NCI-H748 (cell line): Measurements from ENCODE around the gene SMC6.

Experiments used
- DNase-seq: peaks from one replicate; lab custom pipeline; 2025; ENCODE audit not compliant: unreplicated experiment; lab: John Stamatoyannopoulos, UW

The SMC6 gene

GRCh38 chr2:17719562-17720371, 33.8 kb downstream of the SMC6 start:
- DNase-seq = peak; percentile 5

- no peak for DNase-seq
Observed at GRCh38 chr2:17718689-17719088, 34.9 kb downstream of the SMC6 start.

- DNase-seq = no peak
Observed at GRCh38 chr2:17717666-17718065, 35.9 kb downstream of the SMC6 start.

- DNase-seq = no peak
Observed at GRCh38 chr2:17713291-17713690, 40.3 kb downstream of the SMC6 start.

- DNase-seq = no peak
Observed at GRCh38 chr2:17710547-17711248, 42.9 kb downstream of the SMC6 start.

- DNase-seq = no peak
Observed at GRCh38 chr2:17709897-17710296, 43.7 kb downstream of the SMC6 start.

- peak; percentile 0 for DNase-seq
Observed at GRCh38 chr2:17708501-17708900, 45.1 kb downstream of the SMC6 start.

- DNase-seq = no peak
Observed at GRCh38 chr2:17706845-17707244, 46.8 kb downstream of the SMC6 start.

GRCh38 chr2:17690776-17691175, 62.8 kb downstream of the SMC6 start:
- no peak for DNase-seq

- DNase-seq = no peak
Observed at GRCh38 chr2:17689010-17689409, 64.6 kb downstream of the SMC6 start.

GRCh38 chr2:17688600-17688999, 65.0 kb downstream of the SMC6 start:
- no peak for DNase-seq

GRCh38 chr2:17683981-17684380, 69.6 kb downstream of the SMC6 start:
- DNase-seq = no peak

GRCh38 chr2:17682098-17682857, 71.3 kb downstream of the SMC6 start:
- DNase-seq = no peak

GRCh38 chr2:17680119-17680518, 73.5 kb downstream of the SMC6 start:
- no peak for DNase-seq

- DNase-seq = no peak
Observed at GRCh38 chr2:17674817-17675216, 78.8 kb downstream of the SMC6 start.

GRCh38 chr2:17672583-17673317, 80.9 kb downstream of the SMC6 start:
- no peak for DNase-seq

- no peak for DNase-seq
Observed at GRCh38 chr2:17667898-17668297, 85.7 kb downstream of the SMC6 start.

- no peak for DNase-seq
Observed at GRCh38 chr2:17664534-17664933, 89.1 kb downstream of the SMC6 start.

GRCh38 chr2:17662723-17663122, 90.9 kb downstream of the SMC6 start:
- no peak for DNase-seq

GRCh38 chr2:17661460-17661859, 92.2 kb downstream of the SMC6 start:
- no peak for DNase-seq

GRCh38 chr2:17660219-17660618, 93.4 kb downstream of the SMC6 start:
- no peak for DNase-seq
